Stimulated activated CD4-positive, alpha-beta T cell treated with anti-CD3 and anti-CD28 coated beads, Interleukin-4, amount 100 ng/mL, for 48 hours (primary cell): Measurements from ENCODE around the gene OGG1.

Experiments used
- DNase-seq, 2 donors: peaks; one replicate each; pipeline ENCODE4 v3.0.0-alpha.2; 2020; ENCODE audit warnings: low read depth in 2 of 2

OGG1 gene

GRCh38 chr3:9749645-9750555 is at the start of gene OGG1:
OGG1 (plus strand) TSS chr3:9749952; CDS start chr3:9750287, 335 bp downstream.
- peak; percentile 87 to 96 for DNase-seq

- DNase-seq = no peak
Observed at GRCh38 chr3:9700536-9700935, 49.2 kb upstream of the OGG1 start.

GRCh38 chr3:9701006-9701405 is 48.7 kb upstream of the OGG1 start:
- no peak for DNase-seq

GRCh38 chr3:9701711-9702110 is 48.0 kb upstream of the OGG1 start:
- no peak for DNase-seq

GRCh38 chr3:9703240-9703639 is 46.5 kb upstream of the OGG1 start:
- DNase-seq = no peak

GRCh38 chr3:9703736-9704346 is 45.9 kb upstream of the OGG1 start, which contains the start of gene CPNE9:
CPNE9 (plus strand) TSS chr3:9703833; CDS start chr3:9703997, 164 bp downstream.
- no peak for DNase-seq

GRCh38 chr3:9704347-9705322 is 45.1 kb upstream of the OGG1 start:
- DNase-seq = peak in 1 of 2 donors; percentile 18

- no peak for DNase-seq
Observed at GRCh38 chr3:9710174-9710739, 39.5 kb upstream of the OGG1 start.

- DNase-seq = no peak
Observed at GRCh38 chr3:9712415-9712814, 37.3 kb upstream of the OGG1 start.

GRCh38 chr3:9713142-9713541 is 36.6 kb upstream of the OGG1 start:
- DNase-seq = no peak

- DNase-seq = no peak
Observed at GRCh38 chr3:9715136-9715535, 34.6 kb upstream of the OGG1 start.

- peak in 1 of 2 donors; percentile 35 for DNase-seq
Observed at GRCh38 chr3:9715764-9716437, 33.9 kb upstream of the OGG1 start.

GRCh38 chr3:9716801-9717555 is 32.8 kb upstream of the OGG1 start:
- DNase-seq = no peak

GRCh38 chr3:9717563-9717962 is 32.2 kb upstream of the OGG1 start:
- DNase-seq = no peak

GRCh38 chr3:9718118-9718517 is 31.6 kb upstream of the OGG1 start:
- no peak for DNase-seq

- no peak for DNase-seq
Observed at GRCh38 chr3:9721015-9721699, 28.6 kb upstream of the OGG1 start.

- no peak for DNase-seq
Observed at GRCh38 chr3:9721700-9722060, 28.1 kb upstream of the OGG1 start.

GRCh38 chr3:9725775-9726515 is 23.8 kb upstream of the OGG1 start:
- DNase-seq = no peak

- peak; percentile 43 to 46 for DNase-seq
Observed at GRCh38 chr3:9727041-9727595, 22.6 kb upstream of the OGG1 start.
